Right renal pelvis (tissue), 4 donors: ENCODE results near the gene LCOR. TPM values are rescaled to one million over a fixed set of nuclear protein-coding genes. Genes with fewer than 3 reads are reported as not detected.
A peak's percentile ranks its signal among the peaks of the same experiment; 100 is the strongest.
"Not testable (repeated sequence)": the region's sequence is repeated elsewhere in the genome, so short reads cannot be mapped to it uniquely, and the experiment has no call there.

Experiments
- DNase-seq, 4 donors: peaks; one replicate each; pipeline ENCODE4 v3.0.0-alpha.2; 2013; ENCODE audit warnings: low read depth in 4 of 4, low spot score in 3 of 4, missing footprints in 1 of 4
- polyA plus RNA-seq, 4 donors: library from polyadenylated mRNA; unstranded; fragments of 120-200 nt; gene quantifications; one replicate each; pipeline ENCODE4 v1.2.1, GENCODE V29; 2013; ENCODE audit not compliant: insufficient read length in 4 of 4

The LCOR gene
- polyA plus RNA-seq, 4 donors = 24.6 to 31.1 (median 29.5) TPM

GRCh38 chr10:97024168-97025073 is 192.3 kb downstream of the LCOR start:
- no peak for DNase-seq

GRCh38 chr10:97025613-97026242 is 193.6 kb downstream of the LCOR start:
- DNase-seq = no peak

- no peak for DNase-seq
These were observed 196.2 kb downstream of the LCOR start for GRCh38 chr10:97028126-97028831.

DNA sequence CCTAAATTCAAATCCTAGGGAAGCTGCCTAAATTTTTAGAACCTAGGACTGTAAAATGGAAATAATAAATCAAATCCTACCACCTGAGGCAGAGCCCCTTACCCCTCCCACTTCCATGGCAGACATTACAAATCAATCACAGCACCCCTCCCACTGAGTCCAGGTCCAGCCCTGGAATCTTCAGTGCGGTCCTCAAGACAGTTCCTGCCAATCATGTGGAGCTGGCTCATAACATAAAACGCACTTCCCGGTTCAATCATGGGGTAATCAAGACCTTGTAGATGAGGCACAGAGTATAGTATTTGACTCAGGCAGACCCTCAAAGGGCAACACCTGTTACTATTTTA is 196.7 kb downstream of the LCOR start:
- no peak for DNase-seq

GRCh38 chr10:97029271-97029670 is 197.2 kb downstream of the LCOR start:
- DNase-seq = no peak

DNA sequence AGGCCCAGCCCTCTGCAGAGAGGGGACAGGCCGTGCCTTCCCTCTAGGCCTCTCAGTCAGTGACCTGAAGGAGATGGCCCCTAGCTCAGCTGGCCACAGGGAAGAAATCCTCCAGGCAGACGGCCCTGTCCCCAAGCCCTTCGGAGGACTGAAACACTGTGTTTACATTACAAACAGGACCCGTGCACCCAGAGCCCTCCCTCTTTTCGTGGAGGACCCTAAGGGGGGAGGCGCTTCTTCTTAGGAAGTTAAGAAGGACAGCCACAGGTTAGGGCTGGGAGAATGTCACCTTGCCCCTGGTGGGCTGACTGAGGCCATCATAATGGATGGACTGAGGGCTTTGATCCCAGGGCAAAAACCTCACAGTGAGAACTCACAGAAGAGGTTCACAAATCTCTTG is 198.8 kb downstream of the LCOR start:
- DNase-seq = no peak

- DNase-seq = no peak
These were observed 199.4 kb downstream of the LCOR start for GRCh38 chr10:97031459-97031858.

DNA sequence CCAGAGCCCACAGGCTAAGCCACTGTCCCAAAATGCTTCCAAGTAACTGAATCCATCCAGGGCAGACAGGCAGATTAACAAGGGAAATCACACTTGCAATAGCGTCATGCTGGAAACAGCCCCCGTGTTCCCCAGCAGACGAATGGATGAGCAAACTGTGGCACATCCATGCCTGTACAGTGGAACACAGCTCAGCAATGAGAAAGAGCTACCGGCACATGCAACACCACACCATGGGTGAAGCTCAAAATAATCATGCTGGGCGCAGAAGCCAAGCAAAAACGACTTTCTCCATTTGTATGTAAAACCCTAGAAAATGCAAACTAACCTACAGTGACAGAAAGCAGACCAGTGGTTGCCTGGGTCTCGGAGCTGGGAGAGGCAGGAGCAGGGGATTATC is 200.5 kb downstream of the LCOR start:
- no peak for DNase-seq

- not testable (repeated sequence) for DNase-seq
These were observed 201.7 kb downstream of the LCOR start for GRCh38 chr10:97033841-97034240.

DNA sequence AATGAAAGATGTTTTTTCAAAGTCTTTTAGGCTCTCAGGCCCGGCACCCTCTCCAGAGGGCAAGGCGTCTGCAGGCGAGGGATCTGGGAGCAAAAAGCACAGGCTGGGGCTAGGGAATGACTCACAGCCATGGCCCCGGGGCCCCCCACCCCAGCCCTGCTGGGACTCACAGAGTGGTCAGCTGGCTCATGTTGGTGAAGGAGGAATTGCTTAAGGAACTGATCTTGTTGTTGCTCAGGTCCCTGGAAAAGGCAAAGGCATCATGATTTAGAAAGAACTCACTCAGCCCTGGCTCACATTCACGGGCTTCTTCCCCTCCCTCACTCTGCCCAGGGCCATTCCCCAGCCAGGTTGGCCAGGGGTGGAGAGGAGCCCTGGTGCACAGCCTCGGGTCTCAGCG is 202.2 kb downstream of the LCOR start:
- DNase-seq = no peak

DNA sequence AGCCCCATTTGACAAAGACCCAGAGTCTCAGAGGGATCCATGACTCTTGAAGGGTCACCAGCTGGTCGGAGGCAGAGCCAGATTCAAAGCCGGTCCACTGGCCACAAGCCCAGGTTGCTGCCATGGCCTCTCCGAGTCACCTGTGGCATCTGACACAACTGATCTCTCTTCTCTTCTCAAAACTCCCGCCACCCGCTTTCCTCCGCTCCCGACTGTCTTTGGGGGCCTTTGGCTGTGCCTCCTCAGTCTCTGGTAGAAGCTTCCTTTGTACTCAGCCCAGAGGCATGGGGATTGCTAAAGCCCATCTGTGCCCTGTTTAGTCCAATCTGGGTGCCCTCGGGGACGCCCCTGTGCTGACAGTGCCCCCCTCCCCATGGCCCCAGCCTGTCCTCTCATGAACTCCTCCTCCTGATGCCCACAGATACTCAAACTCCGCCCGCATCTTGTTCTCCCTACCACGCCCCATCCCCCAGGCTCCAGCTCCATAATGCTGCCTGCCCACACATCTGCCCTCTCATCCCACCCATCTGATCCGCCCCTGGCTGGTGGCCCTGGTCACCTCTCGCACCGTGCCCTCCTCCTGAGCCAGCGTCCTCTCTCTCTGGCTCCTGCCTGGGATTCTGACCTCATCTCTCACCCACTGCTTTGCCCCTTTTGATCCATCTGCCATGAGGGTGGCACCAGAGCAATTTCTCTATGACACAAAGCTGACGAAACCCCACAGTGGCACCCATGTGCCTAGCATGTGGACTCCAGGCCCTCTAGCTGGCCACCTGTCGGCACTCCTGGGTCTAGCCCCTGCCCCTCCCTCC is 203.1 kb downstream of the LCOR start:
- DNase-seq = no peak

DNA sequence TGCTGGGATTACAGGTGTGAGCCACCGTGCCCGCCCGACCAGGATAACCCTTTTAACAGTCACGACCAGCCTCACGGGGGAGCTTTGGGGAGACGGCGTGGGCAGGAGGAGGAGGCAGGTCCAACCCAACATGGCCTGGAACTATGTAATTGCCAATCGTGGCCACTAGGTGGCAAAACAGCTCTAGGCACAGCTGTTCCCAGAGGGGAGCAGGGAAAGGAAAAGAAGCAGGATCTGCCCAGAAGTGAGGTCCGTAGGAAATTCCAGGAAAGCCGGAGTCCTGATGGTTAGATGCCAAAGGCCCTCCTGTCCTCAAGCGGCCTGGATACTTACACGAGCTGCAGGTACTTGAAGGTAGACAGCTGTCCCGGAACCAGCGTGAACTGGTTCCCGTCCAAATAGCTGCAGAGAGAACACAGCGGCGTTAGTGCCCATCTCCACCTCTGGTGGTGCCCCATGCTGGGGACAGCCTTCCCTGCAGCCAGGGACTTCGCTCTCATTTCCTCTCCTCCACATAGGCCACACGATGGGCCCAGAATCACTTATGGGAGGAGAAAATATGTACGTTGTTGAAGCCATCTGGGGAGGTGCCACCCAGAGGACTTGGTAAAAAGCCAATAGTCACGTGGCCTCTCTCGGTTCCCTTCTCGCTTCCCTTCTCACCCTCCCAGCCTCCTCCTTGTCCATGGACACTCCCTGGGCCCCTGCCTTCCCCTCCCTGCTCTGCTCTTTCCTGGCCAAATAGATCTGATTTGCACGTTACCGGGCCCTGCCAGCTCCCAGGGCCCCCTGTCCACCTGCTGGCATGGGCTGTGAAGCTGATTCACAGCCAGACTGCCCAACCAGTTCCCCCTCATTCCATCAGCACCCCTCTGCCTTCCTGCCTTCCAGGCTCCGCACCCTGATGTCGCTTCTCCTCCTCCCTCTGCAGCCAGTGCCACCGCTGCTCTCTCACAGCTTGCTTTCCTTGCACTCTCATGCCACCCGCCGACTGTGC is 205.6 kb downstream of the LCOR start:
- peak; percentile 59 to 72 (median 66) for DNase-seq

- no peak for DNase-seq
These were observed 206.6 kb downstream of the LCOR start for GRCh38 chr10:97038688-97039087.

DNA sequence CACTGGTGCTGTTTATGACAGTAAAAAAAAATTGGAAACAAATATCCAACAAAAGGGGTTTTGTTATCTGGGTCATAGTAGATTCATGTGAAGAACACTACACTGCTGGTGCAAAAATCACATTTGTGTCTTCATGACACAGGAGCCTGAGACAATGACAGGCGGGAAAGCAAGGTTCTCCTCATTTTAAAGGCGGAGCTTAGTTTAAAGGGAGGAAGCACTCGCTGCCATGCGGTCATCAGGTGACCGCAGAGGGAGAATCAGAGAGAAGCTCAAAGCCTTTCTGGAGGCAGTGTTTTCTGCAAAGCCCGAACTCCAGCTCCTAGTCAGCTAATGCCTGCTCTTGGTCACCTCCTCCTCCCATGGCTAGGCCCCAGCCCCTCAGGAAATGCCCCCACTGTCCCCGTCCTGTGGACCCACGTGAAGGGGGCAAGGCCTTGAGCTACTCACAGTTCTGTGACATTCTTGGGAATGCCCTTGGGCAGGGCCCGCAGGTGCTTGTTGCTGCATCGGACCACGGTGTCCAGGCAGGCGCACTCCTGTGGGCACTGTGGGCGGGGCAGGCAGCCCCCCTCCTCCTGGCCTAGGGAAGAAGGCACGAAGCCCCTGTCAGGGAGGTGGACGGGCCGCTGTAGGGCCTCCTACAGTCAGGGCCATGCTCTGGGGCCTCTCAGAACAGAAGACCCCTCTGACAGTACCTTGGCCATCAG is 207.6 kb downstream of the LCOR start:
- no peak for DNase-seq

DNA sequence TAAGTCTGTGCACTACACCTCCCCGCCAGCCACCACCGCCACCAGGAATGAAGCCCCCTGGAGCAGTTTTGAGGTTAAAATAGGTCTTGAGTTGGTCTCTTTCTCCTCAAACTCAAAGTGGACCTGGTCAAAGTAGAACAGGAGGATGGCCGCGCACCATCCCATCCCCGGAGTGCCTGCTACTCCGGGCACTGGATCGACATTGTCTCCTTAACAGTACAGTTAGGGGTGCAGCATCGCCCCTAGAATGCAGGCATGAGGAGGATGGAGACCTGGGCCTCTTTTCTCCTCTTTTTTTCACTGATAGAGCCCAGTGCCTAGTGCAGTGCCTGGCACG is 208.1 kb downstream of the LCOR start:
- no peak for DNase-seq

- no peak for DNase-seq
These were observed 208.6 kb downstream of the LCOR start for GRCh38 chr10:97040706-97041105.

GRCh38 chr10:97042081-97042480 is 210.0 kb downstream of the LCOR start:
- no peak for DNase-seq

- DNase-seq = no peak
These were observed 210.8 kb downstream of the LCOR start for GRCh38 chr10:97042716-97043562.
